Activated T-cell treated with anti-CD3 and anti-CD28 coated beads, Interleukin-2, amount 50 U/mL, for 4 hours (primary cell): Measurements from ENCODE around the gene LCN15. TPM values are rescaled to one million over a fixed set of nuclear protein-coding genes. Genes with fewer than 3 reads are reported as not detected.
A peak's percentile ranks its signal among the peaks of the same experiment; 100 is the strongest.
"Not testable (repeated sequence)": the region's sequence is repeated elsewhere in the genome, so short reads cannot be mapped to it uniquely, and the experiment has no call there.

Experiments used
- ATAC-seq, 2 donors: fragments of 200-7000 bp; cut with Tn5 transposase; one replicate each; pipeline ENCODE4 v1.10.0; 2021
- DNase-seq: peaks from one replicate; pipeline ENCODE4 v3.0.0-alpha.2; 2020
- H3K27me3 Mint-ChIP-seq: one replicate; pipeline ENCODE4 v1.8.0; 2021; ENCODE audit warnings: low read depth, mixed read lengths
- H3K36me3 Mint-ChIP-seq: one replicate; pipeline ENCODE4 v1.8.0; 2022; ENCODE audit warnings: mixed read lengths; ENCODE audit not compliant: insufficient read depth
- H3K4me1 Mint-ChIP-seq: one replicate; pipeline ENCODE4 v1.8.0; 2021; ENCODE audit warnings: low read depth, mixed read lengths
- H3K4me3 Mint-ChIP-seq: one replicate; pipeline ENCODE4 v1.8.0; 2021; ENCODE audit warnings: mild to moderate bottlenecking, moderate library complexity, mixed read lengths
- H3K9me3 Mint-ChIP-seq: one replicate; pipeline ENCODE4 v1.8.0; 2021; ENCODE audit warnings: mixed read lengths
- total RNA-seq, 3 donors: library from RNA; stranded (reverse); gene quantifications; one replicate each; pipeline ENCODE4 v1.2.1, GENCODE V29; 2021

The LCN15 gene
- total RNA-seq, 3 donors from 2014 or later, result not detected

GRCh38 chr9:136759436-136760325 is 4.6 kb downstream of the LCN15 start:
- ATAC-seq (no peak), DNase-seq (no peak)
- H3K36me3 Mint-ChIP-seq, result no peaks in the 10 kb centered on the region
- H3K27me3 Mint-ChIP-seq, result peaks cover 17% of the 10 kb centered on the region
- H3K4me1 Mint-ChIP-seq, result no peaks in the 10 kb centered on the region
- H3K9me3 Mint-ChIP-seq, result no peaks in the 10 kb centered on the region
- no peak overlapping the region for H3K4me3 Mint-ChIP-seq

GRCh38 chr9:136759001-136759400 is 5.3 kb downstream of the LCN15 start:
- ATAC-seq (no peak), DNase-seq (no peak)
- Mint-ChIP-seq H3K27me3 (peaks cover 17% of the 10 kb centered on the region), H3K36me3 (no peaks in the 10 kb centered on the region), H3K4me1 (no peaks in the 10 kb centered on the region), H3K9me3 (no peaks in the 10 kb centered on the region), H3K4me3 (no peak overlapping the region)

GRCh38 chr9:136757751-136758140 is 6.6 kb downstream of the LCN15 start:
- ATAC-seq, result no peak
- Mint-ChIP-seq H3K9me3 (peaks cover 2% of the 10 kb centered on the region), H3K4me1 (no peaks in the 10 kb centered on the region), H3K36me3 (no peaks in the 10 kb centered on the region), H3K27me3 (peaks cover 17% of the 10 kb centered on the region), H3K4me3 (no peak overlapping the region)
- no peak for DNase-seq

- Mint-ChIP-seq H3K36me3 (no peaks in the 10 kb centered on the region), H3K4me1 (no peaks in the 10 kb centered on the region), H3K9me3 (peaks cover 6% of the 10 kb centered on the region), H3K4me3 (no peak overlapping the region), H3K27me3 (peaks cover 16% of the 10 kb centered on the region)
- DNase-seq, result no peak
- no peak for ATAC-seq
Measured at GRCh38 chr9:136757328-136757727, 7.0 kb downstream of the LCN15 start.

GRCh38 chr9:136756836-136757235 is 7.5 kb downstream of the LCN15 start:
- ATAC-seq, result no peak
- H3K4me3 Mint-ChIP-seq, result no peak overlapping the region
- H3K4me1 Mint-ChIP-seq, result no peaks in the 10 kb centered on the region

GRCh38 chr9:136756134-136756438 is 8.2 kb downstream of the LCN15 start:
- no peak overlapping the region for H3K4me3 Mint-ChIP-seq
- ATAC-seq (no peak), DNase-seq (no peak)
- H3K36me3 Mint-ChIP-seq, result no peaks in the 10 kb centered on the region
- H3K9me3 Mint-ChIP-seq, result peaks cover 14% of the 10 kb centered on the region
- H3K4me1 Mint-ChIP-seq, result no peaks in the 10 kb centered on the region
- H3K27me3 Mint-ChIP-seq, result peaks cover 9% of the 10 kb centered on the region

More at GRCh38 chr9:136756836-136757235, 7.5 kb downstream of the LCN15 start:
- no peaks in the 10 kb centered on the region for H3K36me3 Mint-ChIP-seq
- H3K27me3 Mint-ChIP-seq, result peaks cover 14% of the 10 kb centered on the region
- DNase-seq, result no peak
- peaks cover 11% of the 10 kb centered on the region for H3K9me3 Mint-ChIP-seq

GRCh38 chr9:136755302-136756133 is 8.8 kb downstream of the LCN15 start:
- H3K9me3 Mint-ChIP-seq, result peaks cover 14% of the 10 kb centered on the region
- H3K4me1 Mint-ChIP-seq, H3K4me3 Mint-ChIP-seq, ATAC-seq, H3K36me3 Mint-ChIP-seq, DNase-seq, H3K27me3 Mint-ChIP-seq: not testable (repeated sequence)

- no peak for DNase-seq
- peaks cover 14% of the 10 kb centered on the region for H3K9me3 Mint-ChIP-seq
- ATAC-seq, result no peak
Measured at GRCh38 chr9:136754626-136755301, 9.6 kb downstream of the LCN15 start.

GRCh38 chr9:136754059-136754572 is 10.2 kb downstream of the LCN15 start:
- ATAC-seq (no peak), DNase-seq (no peak)
- no peaks in the 10 kb centered on the region for H3K4me1 Mint-ChIP-seq
- no peak overlapping the region for H3K4me3 Mint-ChIP-seq
- peaks cover 4% of the 10 kb centered on the region for H3K27me3 Mint-ChIP-seq
- peaks cover 14% of the 10 kb centered on the region for H3K9me3 Mint-ChIP-seq
- H3K36me3 Mint-ChIP-seq, result no peaks in the 10 kb centered on the region

More at GRCh38 chr9:136754626-136755301, 9.6 kb downstream of the LCN15 start:
- Mint-ChIP-seq H3K4me3 (no peak overlapping the region), H3K27me3 (peaks cover 4% of the 10 kb centered on the region), H3K4me1 (no peaks in the 10 kb centered on the region), H3K36me3 (no peaks in the 10 kb centered on the region)

- DNase-seq (no peak), ATAC-seq (no peak)
- peaks cover 6% of the 10 kb centered on the region for H3K27me3 Mint-ChIP-seq
- peaks cover 14% of the 10 kb centered on the region for H3K9me3 Mint-ChIP-seq
- H3K4me3 Mint-ChIP-seq, result no peak overlapping the region
- no peaks in the 10 kb centered on the region for H3K4me1 Mint-ChIP-seq
- no peaks in the 10 kb centered on the region for H3K36me3 Mint-ChIP-seq
Measured at GRCh38 chr9:136753371-136754058, 10.8 kb downstream of the LCN15 start.

- no peaks in the 10 kb centered on the region for H3K4me1 Mint-ChIP-seq
- ATAC-seq (no peak), DNase-seq (no peak)
- no peak overlapping the region for H3K4me3 Mint-ChIP-seq
- peaks cover 14% of the 10 kb centered on the region for H3K9me3 Mint-ChIP-seq
- H3K36me3 Mint-ChIP-seq, result no peaks in the 10 kb centered on the region
- H3K27me3 Mint-ChIP-seq, result peaks cover 6% of the 10 kb centered on the region
Measured at GRCh38 chr9:136751814-136752213, 12.5 kb downstream of the LCN15 start.

GRCh38 chr9:136751244-136751643 is 13.1 kb downstream of the LCN15 start:
- Mint-ChIP-seq H3K9me3 (peaks cover 14% of the 10 kb centered on the region), H3K36me3 (no peaks in the 10 kb centered on the region), H3K27me3 (peaks cover 5% of the 10 kb centered on the region), H3K4me3 (no peak overlapping the region), H3K4me1 (no peaks in the 10 kb centered on the region)
- ATAC-seq (no peak), DNase-seq (no peak)

- H3K36me3 Mint-ChIP-seq, result no peaks in the 10 kb centered on the region
- DNase-seq (no peak), ATAC-seq (peak; percentile 75 to 78)
- H3K4me1 Mint-ChIP-seq, result no peaks in the 10 kb centered on the region
- peaks cover 14% of the 10 kb centered on the region for H3K9me3 Mint-ChIP-seq
- H3K4me3 Mint-ChIP-seq, result no peak overlapping the region
- peaks cover 3% of the 10 kb centered on the region for H3K27me3 Mint-ChIP-seq
Measured at GRCh38 chr9:136750526-136750925, 13.8 kb downstream of the LCN15 start.
